Right renal pelvis (tissue), 4 donors: ENCODE results near the gene EIF4G3. TPM values are rescaled to one million over a fixed set of nuclear protein-coding genes. Genes with fewer than 3 reads are reported as not detected.
"Not testable (repeated sequence)": the region's sequence is repeated elsewhere in the genome, so short reads cannot be mapped to it uniquely, and the experiment has no call there.

Experiments used
- DNase-seq, 4 donors: peaks; one replicate each; pipeline ENCODE4 v3.0.0-alpha.2; 2013; ENCODE audit warnings: low read depth in 4 of 4, low spot score in 3 of 4, missing footprints in 1 of 4
- polyA plus RNA-seq, 4 donors: library from polyadenylated mRNA; unstranded; fragments of 120-200 nt; gene quantifications; one replicate each; pipeline ENCODE4 v1.2.1, GENCODE V29; 2013; ENCODE audit not compliant: insufficient read length in 4 of 4

EIF4G3 gene
- polyA plus RNA-seq, 4 donors: 64.4 to 76.1 (median 72.2) TPM

DNA sequence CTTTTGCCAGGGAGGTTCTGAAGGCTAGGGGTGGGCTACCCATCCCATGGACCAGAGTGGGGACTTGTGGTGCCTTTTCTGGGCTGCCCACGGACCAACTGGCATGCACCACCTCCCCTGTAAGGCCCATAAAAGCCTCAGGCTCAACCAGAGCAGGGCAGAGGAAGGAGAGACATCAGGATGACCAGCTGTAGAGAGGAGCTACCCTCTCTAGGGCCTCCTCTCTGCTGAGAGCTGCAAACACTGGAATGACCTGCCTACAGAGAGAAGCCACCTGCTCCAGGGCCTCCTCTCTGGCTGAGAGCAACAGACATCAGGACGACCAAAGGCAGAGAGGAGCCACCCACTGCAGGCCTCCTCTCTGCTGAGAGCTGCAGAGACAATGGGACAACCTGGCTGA, 140.9 kb downstream of the EIF4G3 start:
- no peak for DNase-seq

DNA sequence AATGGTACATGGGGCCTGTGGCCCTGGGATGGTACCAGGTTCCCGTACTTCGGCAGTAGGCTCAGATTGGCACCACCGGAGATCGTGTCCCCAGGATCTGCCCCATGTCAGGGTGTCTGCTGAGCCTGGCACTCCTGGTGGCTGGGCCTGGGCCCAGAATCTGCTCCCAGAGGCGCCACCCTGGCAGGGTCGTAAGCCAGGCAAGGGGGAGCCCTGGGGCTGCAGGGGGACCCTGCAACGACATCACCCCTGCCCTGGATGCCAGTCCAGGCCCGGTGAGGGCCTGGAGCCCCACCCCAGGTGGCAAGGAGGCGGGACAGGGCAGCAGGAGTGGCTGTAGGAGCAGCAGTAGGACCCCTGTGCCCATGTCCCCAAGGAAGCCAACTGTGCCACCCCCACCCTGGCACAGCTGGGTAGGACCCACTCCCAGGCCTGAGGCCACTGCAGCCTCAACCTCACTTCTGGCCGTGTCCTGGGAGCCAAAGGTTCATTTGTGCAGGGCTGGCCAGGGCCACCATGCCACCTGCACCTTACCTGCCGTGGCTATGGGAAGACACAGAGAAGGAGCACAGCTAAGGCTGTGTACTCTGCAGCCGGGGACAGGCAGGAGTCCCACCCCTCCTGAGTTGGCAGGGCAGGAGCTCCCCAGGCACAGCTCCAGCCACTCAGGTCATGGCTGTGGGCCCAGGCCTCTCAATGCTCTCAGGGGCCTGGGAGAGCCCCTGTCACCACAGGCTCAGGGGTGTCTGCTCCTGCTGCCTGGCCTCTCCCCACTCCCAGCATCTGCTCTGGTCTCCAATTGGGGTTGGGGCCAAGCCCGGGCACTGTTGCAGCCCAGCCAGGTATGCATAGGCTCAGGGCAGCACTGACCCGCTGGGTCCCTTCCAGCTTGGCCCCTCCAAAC, 141.7 kb downstream of the EIF4G3 start:
- DNase-seq: no peak

DNA sequence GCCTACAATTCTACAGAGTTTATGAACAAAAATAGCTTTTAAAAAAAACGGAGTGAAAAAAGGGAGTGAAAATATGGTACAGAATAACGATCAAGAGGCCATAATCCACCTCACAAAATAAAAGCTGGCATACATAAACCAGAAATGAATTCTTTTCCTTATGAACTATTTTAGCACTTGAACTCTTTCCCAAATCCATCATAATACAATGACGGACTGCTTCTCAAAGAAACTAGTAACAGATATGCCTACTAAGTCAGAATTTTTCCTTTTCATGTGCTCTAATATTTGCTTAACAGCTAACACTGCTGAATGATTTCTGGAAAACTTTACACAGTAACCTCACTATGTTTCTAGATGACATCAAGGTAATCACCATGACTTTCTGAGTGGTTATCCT, 144.0 kb downstream of the EIF4G3 start:
- DNase-seq: no peak

DNA sequence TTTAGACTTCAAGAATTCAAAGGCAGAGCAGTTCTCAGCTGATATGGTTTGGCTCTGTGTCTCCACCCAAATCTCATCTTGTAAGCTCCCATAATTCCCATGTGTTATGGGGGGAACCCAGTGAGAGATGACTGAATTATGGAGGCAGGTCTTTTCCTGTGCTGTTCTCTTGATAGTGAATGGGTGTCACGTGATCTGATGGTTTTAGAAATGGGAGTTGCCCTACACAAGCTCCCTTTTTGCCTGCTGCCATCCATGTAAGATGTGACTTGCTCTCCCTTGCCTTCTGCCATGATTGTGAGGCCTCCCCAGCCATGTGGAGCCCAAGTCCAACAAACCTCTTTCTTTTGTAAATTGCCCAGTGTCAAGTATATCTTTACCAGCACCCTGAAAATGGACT, 146.5 kb downstream of the EIF4G3 start:
- DNase-seq: no peak

DNA sequence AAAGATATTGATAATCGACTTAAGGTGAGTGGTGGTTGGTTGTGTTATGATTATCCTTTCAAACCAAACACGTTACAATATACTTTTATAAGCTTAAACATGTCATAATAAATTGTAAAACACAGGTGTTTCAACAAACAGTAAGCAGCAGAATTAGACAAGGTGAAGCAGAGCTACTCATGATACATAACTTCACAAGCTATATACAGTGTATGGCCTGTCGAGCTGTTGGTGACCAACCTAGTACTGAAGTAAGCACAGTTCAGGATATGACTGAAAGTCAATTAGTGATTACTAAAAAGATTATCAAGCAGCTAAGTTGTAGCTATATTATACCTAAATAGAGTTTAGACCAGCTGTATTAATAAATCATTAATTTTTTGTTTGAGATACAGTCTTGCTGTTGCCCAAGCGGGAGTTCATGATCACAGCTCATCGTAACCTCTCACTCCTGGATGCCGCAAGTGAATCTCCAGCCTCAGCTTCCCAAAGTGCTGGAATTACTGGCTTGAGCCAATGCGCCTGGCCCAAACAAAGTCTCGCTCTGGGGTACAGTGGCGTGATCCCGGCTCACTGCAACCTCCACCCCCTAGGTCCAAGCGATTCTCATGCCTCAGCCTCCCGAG, 148.1 kb downstream of the EIF4G3 start:
- DNase-seq: no peak

DNA sequence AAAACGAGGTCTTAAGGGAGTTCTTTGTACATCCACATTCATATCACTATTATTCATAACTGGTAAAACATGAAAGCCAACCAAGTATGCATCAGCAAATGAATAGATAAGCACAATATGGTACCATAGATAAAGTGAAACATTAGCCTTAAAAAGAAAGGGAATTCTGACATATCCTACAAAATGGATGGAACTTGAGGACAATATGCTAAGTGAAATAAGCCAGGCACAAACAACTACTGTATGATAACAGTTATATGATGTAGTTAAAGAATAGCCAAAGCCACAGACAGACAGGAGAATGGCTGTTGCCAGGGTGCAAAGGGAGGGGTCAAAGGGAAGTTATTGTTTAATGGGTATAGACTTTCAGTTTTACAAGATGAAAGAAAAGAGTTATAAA, 148.9 kb downstream of the EIF4G3 start:
- DNase-seq: no peak

DNA sequence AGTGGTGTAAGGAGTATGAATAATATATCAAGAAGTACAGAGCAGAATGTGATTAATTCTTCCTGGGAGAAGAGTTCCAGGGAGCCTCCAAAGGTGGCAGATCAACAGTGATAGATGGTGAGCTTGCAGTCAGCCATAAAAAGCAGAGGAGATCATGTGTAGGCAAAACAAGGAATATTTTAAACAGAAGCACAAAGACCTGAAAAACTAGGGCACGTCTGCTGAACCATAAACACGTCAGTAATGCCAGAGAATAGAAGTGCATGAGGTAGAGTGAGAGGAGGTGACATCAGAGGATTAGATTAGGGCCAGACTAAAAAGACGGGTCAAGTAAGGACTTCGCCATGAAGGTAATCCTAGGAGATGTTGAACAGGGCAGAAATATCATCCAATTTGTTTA, 151.8 kb downstream of the EIF4G3 start:
- no peak for DNase-seq

DNA sequence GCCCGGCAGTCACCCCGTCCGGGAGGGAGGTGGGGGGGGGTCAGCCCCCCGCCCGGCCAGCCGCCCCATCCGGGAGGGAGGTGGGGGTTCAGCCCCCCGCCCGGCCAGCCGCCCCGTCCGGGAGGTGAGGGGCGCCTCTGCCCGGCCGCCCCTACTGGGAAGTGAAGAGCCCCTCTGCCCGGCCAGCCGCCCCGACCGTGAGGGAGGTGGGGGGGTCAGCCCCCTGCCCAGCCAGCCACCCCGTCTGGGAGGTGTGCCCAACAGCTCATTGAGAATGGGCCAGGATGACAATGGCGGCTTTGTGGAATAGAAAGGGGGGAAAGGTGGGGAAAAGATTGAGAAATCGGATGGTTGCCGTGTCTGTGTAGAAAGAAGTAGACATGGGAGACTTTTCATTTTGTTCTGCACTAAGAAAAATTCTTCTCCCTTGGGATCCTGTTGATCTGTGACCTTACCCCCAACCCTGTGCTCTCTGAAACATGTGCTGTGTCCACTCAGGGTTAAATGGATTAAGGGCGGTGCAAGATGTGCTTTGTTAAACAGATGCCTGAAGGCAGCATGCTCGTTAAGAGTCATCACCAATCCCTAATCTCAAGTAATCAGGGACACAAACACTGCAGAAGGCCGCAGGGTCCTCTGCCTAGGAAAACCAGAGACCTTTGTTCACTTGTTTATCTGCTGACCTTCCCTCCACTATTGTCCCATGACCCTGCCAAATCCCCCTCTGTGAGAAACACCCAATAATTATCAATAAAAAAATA, 152.4 kb downstream of the EIF4G3 start:
- DNase-seq: not testable (repeated sequence)

DNA sequence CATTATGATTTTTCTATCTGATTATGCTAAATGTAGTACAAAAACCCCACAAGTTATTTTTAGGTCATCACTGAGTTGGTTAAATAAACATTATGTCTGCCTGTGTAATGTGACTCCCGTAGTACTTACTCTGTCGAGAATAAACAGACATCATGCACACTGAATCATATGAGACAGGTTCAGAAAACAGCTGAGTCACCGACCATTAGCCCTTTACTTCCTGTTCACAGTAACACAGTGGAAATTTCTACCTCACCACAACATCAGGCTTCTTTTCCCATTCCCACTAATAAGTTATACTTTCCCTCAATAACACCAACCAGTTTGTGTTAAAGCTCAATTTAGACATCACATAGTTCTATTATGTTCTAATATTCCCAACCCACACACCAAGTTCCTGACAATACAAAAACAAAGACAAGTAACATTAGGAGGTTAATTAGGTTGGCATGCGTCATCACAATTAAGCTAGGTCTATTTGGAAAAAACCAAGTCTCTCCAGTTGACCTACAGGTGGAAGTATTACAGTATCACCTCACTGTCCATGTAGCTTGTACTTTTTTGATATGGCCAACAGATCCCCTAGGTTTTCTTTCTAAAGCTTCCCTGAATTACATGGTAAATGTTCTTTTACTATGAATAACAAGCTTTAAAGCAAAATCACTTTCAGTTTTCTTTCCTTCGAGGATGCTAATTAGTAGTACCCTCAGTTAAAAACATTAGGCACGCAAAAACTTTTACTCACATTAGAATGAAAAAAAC, 154.2 kb downstream of the EIF4G3 start:
- DNase-seq: peak; percentile 26 to 72 (median 66)

DNA sequence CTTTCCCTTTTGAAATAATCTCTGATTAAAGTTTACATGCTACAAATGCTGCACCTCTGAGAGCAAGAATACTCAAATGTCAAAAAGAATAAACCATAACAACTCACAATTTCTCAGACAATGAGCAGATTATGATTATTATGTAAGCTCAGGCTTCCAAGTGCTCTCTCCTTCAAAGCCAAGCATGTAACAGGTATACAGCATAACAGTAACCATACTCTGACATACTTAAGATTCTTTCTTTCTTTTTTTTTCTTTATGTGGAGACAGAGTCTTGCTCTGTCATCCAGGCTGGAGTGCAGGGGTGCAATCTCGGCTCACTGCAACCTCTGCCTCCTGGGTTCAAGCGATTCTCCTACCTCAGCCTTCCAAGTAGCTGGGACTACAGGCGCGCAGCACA, 155.4 kb downstream of the EIF4G3 start:
- DNase-seq: no peak

DNA sequence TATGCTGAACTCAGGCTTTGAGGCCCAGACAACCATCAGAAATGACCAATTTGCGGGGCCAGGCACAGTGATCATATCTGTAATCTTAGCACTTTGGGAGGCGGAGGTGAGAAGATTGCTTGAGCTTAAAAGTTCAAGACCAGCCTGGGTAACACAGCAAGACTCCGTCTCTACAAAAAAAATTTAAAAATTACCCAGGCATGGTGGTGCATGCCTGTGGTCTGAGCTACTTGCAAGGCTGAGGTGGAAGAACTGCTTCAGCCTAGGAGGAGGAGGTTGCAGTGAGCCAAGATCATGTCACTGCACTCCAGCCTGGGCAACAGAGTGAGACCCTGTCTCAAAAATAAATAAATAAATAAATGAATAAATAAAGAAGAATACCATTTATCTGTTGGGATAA, 156.5 kb downstream of the EIF4G3 start:
- no peak for DNase-seq

DNA sequence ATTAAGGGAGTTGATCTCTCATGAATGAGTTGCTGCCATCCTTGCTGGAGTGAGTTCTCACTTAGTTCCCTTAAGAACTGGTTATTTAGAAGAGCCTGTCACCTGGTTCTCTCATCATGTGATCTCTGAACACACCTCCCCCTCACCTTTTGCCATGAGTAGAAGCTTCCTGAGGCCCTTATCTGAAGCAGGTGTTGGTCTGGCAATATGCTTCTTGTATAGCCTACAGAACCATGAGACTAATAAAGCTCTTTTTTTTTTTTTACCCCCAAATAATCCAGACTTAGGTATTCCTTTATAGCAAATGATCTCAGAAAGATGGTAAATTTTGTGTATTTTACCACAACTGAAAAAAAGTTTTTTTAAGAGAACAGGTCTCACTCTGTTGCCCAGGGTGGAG, 158.0 kb downstream of the EIF4G3 start:
- DNase-seq: no peak

DNA sequence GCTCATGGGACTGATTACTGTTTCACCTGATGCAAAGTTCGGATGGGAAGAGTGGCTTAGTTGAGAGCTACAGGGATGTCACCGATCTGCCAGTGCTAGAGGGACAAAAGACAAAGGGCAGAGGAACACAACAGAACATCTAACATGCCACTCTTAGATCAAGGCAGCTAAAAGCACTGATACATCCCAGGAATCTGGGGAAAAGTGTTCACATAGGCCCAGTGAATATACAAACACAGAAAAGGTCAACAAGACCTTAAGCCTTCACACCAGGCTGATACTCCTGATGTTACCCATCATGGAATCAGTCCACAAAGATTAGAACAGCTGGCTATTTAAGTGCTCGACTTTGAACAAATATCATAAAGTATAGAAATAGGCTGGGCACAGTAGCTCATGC, 163.2 kb downstream of the EIF4G3 start:
- no peak for DNase-seq

DNA sequence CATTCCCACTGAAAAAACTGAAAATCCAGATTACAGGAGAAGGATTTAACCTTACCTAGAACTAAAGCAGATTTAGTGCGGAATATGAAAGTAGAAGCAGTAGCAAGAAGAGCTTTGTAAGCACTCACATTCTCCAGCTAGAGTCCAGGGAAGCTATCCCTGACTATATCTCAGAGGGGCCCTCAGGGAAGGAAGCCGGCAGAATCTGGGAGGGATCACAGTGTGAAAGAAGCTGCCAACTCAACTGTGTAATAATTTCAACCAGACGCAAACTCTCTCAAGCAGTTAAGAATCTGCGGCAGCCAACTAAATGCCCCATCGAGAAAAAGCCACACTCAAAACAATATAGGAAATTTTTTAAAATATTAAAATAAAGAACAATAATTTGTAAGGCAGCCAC, 163.8 kb downstream of the EIF4G3 start:
- peak; percentile 4 to 30 (median 26) for DNase-seq

DNA sequence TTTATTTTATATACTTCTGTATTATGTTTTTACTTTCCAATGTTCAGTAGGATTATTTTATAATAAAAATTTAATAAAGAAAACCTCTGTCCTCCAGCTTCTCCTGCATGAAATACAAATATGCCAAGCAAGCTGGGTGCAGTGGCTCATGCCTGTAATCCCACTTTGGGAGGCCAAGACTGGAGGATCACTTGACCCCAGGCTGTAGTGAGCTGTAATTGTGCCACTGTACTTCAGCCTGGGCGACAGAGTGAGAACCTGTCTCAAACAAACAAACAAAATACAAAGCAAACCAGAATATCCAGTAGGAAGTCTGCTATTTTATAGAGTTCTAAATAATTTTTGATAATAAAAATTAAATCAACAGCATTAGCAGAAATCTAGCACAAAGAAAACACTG, 168.8 kb downstream of the EIF4G3 start:
- no peak for DNase-seq

DNA sequence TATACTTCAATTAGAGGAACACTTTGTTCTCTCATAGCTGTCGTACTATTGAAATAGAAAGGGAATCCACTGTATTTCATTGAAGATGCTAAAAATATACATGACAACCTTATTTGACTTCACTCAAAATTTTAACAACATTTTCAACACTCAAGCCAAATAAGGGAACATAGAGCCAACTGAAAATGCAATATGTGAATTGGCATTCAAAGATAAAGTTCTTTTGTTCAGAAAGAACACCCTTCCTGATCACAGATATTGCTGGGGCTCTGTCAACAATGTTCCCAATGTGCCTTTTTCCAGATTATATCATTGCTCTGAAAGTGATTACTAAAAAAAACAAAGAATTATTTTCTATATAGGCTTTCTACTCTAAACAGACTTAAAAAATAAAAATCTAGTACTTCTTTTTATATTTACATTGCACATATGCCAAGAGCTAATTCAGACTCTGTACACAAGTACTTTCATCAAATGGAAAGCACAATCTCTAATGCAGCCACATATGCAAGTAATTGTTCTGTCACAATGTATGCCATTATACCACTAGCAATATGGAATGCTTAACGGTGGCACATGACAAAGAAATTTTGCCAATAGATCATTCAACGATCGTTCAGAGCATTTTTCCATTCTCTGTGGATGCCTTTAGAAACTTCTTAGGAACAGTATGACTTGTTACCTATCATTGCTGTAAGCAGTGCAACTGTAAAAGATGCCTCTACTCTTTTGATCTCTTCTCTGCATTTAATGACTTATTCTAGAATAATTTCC, 171.0 kb downstream of the EIF4G3 start:
- no peak for DNase-seq

DNA sequence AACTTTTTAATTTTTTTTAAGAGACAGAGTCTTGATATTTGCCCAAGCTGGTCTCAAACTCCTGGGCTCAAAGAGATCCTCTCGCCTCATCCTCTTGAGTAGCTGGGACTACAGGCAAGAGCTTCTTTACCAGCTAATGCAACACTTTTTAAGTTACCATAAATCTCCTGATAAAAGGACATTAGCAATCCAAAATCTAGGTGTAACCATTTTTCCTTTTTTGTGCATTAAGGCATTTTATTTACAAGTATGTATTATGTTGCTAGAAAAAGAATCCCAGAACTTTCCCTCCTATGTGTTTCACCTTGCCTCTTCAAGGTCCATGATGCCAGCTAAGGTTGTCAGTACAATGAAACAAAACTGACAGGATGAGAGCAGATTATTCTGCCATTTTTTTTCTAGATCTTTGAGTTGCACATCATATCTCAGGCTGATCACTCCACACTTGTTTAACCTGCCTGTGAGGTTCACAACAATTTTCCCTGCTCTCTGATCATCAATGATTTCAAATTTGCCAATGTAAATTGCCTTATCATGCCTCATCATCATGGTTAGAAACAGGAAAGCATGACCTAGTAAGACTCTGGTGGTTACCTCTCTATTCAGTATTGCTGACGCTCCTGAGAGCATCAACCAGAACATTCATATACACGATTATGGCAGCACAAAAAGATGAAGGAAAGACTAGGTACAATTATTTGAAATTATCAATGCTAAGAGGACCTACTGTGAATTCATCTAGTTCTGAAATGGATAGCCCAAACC, 173.2 kb downstream of the EIF4G3 start:
- no peak for DNase-seq

DNA sequence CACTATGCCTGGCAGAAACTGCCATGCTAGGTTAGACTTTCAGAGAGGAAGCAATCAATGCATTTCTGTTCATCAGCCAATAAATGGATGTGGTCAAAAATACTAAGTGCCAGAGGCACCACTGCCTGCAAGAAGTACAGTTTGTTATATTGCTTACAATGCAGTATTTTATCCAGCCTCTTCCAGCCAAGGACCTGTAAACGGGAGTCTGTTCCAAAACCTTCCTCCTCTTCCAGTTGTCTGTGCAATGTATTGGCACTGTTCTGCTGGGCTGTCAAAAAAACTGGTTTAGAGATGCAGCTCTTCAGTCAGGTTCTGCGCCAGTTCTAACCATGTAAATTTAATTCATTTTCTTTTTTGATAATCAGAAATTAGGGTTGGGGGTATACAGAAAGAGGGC, 175.7 kb downstream of the EIF4G3 start:
- DNase-seq: no peak

DNA sequence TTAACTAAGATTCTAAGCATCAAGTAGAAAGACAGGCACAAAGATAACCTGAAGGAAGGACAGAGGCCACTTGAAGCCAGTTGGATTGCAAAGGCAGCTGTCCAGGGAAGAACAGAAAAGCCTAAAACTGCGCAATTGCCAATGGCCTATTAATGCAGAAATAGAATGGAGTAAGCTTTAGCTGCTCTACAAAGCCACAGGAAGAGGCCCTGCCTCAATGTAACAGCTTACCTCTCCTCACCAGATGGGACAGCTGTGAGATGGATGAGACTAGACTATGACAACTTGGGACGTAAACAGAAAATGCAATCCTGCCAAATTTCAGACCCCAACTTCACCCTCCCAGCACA, 176.5 kb downstream of the EIF4G3 start:
- DNase-seq: no peak
